AG10803 (cell line): Measurements from ENCODE around the gene CABLES2.

Source experiments
- DNase-seq: peaks from one replicate; pipeline ENCODE4 v3.0.0; 2010; ENCODE audit warnings: low read depth
- H3K4me3 ChIP-seq: 2 replicates; pipeline ENCODE4 v1.5.1; 2011; ENCODE audit warnings: mild to moderate bottlenecking, low read length, control low read depth
- CTCF ChIP-seq: conservative IDR thresholded peaks from 2 replicates; pipeline ENCODE4 v1.5.1; 2011; ENCODE audit warnings: mild to moderate bottlenecking, low read length, control low read depth, inconsistent platforms

The CABLES2 gene

DNA sequence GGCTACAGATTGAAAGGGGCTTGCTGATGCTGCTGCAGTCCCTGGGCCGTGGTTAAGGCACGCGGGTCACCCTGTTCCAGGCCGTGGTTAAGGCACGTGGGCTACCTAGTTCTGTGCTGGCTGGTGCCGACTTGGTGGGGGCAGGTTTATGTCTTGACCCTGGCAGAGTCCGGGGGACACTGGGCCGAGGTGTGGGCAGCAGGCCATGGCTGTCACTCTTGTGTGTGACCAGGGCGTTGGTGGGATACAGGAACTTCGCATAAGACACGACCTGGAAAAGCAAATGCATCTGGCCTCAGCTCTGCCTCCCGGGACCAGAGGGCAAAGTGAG, 13.8 kb downstream of the CABLES2 start:
- no peak for TF ChIP-seq CTCF
- no peak overlapping the region for H3K4me3 ChIP-seq
- no peak for DNase-seq

GRCh38 chr20:62392621-62393334, 14.3 kb downstream of the CABLES2 start:
- no peak for DNase-seq
- H3K4me3 ChIP-seq = no peak overlapping the region
- no peak for TF ChIP-seq CTCF

- H3K4me3 ChIP-seq = no peak overlapping the region
- no peak for DNase-seq
- TF ChIP-seq CTCF = no peak
Observed at GRCh38 chr20:62392077-62392418, 15.0 kb downstream of the CABLES2 start.

DNA sequence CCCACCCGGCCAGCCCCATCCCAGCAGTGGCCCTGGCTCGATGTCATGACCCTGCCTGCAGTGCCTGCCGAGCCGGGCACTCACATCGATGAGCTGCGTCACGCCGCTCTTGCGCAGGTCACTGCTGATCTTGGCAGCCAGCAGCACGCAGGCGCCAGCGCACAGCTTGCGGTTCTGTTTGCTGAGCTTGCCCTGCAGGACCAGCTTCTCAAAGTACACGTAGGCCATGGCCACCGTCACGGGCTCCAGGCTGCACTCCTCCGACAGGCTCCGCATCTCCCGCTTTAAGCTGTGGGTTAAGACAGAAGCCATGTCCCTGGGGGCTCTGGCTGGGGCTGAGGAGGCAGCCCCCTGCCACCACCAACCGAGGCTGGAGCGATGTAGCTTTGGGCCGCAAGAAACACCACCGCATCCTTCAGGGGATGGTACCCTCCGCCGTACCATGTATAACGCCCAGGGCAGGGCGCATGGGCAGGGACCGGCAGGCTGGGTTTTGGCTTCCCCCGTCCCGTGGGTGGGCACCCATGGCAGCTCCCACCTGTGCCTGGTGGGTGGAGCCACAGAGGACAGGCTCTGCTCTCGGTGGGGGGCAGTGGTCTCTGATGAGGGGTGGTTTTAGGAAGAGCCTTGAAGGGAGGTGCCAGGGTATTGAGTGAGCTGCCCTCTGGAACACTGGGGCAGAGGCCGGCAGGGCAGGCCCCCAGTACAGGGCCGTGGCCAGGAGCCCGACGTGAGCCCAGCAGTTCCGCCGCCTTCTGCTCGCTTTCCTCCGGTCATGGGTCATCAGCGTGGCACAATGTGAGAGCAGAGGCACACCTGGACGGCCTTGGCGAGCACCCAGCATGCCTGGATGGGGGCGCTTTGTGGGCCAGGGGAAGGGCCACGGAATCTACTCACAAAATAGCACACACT, 15.7 kb downstream of the CABLES2 start:
- H3K4me3 ChIP-seq = no peak overlapping the region
- no peak for DNase-seq
- TF ChIP-seq CTCF = no peak

- DNase-seq = no peak
- no peak for TF ChIP-seq CTCF
- no peak overlapping the region for H3K4me3 ChIP-seq
Observed at GRCh38 chr20:62390317-62391164, 16.5 kb downstream of the CABLES2 start.

DNA sequence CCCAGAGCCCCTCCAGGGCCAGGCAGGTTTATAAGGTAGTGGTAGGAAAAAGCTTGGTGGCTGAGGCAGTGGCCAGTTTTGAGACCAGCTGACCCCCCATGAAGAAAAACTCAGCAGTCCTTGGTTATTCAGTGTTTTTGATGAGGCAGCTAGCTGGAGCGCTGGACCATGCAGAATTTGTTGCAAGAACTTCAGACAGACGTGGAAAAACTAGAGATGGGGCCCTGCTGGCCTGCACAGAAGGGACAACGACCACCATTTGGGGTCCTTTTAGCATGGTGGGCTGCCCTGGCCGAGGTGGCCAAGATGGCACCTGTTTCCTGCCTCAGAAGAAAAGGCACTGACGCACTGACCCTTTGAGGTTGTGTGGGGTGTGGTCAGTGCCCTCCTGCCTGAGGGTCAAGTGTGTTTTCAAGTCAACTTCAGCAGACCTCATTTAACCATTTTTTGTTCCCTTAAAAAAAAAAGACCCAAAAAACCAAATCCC, 17.4 kb downstream of the CABLES2 start:
- TF ChIP-seq CTCF = no peak
- H3K4me3 ChIP-seq = no peak overlapping the region
- DNase-seq = no peak
